Measurements from ENCODE around the gene KRTAP10-1. TPM values are rescaled to one million over a fixed set of nuclear protein-coding genes. Genes with fewer than 3 reads are reported as not detected.
"Not testable (repeated sequence)": the region's sequence is repeated elsewhere in the genome, so short reads cannot be mapped to it uniquely, and the experiment has no call there.

KRTAP10-1 gene
- total and polyA plus RNA-seq, 4 donors: not detected

DNA sequence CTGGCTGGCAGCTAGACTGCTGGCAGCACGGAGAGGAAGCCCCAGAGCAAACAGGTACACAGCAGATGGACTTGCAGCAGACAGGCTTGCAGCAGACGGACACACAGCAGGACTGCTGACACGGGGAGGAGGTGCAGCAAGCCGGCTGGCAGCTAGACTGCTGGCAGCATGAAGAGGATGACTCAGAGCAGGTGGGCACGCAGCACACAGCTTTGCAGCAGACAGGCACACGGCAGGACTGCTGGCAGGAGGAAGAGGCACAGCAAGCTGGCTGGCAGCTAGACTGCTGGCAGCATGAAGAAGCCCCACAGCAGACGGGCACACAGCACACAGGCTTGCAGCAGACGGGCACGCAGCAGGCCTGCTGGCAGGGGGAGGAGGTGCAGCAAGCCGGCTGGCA lies 10.8 kb upstream of the KRTAP10-1 start:
- Histone ChIP-seq H3K27me3 (ENCODE audit: control insufficient read depth, insufficient read depth, low read length) (no peaks in the 10 kb centered on the region), H3K4me3 (ENCODE audit: low read depth, low read length) (no peak overlapping the region), H3K27ac (ENCODE audit: low read depth, low read length) (no peak overlapping the region), H3K36me3 (ENCODE audit: control insufficient read depth, insufficient read depth, low read length) (no peaks in the 10 kb centered on the region), H3K4me1 (ENCODE audit: control insufficient read depth, insufficient read depth, low read length) (peaks cover 2% of the 10 kb centered on the region), H3K9me3 (ENCODE audit: control insufficient read depth, insufficient read depth, low read length) (no peaks in the 10 kb centered on the region)
- 48% methylated on average over 10 of the region's 10 CpGs for WGBS (ENCODE audit: insufficient coverage)
- DNase-seq (ENCODE audit: low read depth in 4 of 6, low spot score in 6 of 6): no peak

DNA sequence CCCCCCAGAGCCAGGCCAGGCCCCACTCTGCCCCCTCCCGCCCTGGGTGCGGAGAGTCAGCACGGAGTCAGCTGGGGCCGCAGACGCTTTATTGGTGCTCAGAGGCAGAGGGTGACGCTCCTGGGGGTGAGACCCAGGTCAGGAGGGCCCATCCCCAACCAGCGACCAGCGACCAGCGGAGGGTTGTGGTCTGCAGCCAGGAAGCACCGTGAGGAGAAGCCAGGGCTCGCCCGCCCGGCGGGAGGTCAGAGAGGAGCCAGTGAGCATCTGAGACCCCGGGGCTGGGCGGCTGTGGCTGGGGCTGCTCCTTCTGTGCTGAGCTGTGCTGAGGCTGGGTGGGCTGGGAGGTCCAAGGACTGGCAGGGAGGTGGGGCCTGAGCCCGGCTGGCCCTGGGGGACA lies 10.3 kb upstream of the KRTAP10-1 start:
- not testable (repeated sequence) for H3K36me3 ChIP-seq (ENCODE audit: control insufficient read depth, insufficient read depth, low read length); DNase-seq (ENCODE audit: low read depth in 4 of 6, low spot score in 6 of 6); H3K4me1 ChIP-seq (ENCODE audit: control insufficient read depth, insufficient read depth, low read length); H3K27ac ChIP-seq (ENCODE audit: low read depth, low read length); H3K27me3 ChIP-seq (ENCODE audit: control insufficient read depth, insufficient read depth, low read length); H3K4me3 ChIP-seq (ENCODE audit: low read depth, low read length); H3K9me3 ChIP-seq (ENCODE audit: control insufficient read depth, insufficient read depth, low read length)
- WGBS (ENCODE audit: insufficient coverage): 58% methylated on average over 14 of the region's 17 CpGs

DNA sequence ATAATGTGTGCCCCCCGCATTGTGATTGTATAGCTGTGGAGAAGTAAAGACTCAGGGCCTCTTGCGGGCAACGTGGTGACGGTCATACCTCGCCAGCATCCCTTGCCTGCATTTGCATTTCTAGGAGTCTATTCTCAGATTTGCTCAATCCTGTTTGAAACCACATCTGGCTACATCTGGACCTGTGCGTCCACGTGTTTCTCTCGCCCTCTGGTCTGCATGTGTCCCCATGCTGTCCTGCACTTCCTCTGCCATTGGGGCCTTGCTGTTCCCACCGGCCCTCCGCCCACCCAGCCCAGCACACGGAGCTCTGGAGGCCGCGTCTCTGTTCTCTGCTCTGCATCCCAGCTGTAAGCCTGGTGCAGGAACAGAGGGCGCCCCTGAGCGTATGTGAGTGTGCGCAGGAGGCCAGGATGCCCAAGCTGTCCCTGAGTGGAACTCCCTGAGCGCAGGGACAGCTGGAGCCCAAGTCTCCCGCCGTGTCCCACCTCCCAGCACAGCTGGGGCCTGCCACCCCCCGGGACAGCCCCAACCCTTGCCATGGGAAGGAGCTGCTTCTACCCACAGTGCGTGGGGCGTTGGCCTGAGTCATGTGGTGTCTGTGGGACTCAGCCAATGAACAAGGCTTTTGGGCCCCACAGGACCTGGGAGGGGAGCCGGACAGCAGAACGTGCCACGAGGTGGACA lies 9.7 kb upstream of the KRTAP10-1 start:
- no peak overlapping the region for H3K27ac ChIP-seq (ENCODE audit: low read depth, low read length)
- H3K9me3 ChIP-seq (ENCODE audit: control insufficient read depth, insufficient read depth, low read length): no peaks in the 10 kb centered on the region
- no peaks in the 10 kb centered on the region for H3K27me3 ChIP-seq (ENCODE audit: control insufficient read depth, insufficient read depth, low read length)
- no peak overlapping the region for H3K4me3 ChIP-seq (ENCODE audit: low read depth, low read length)
- DNase-seq (ENCODE audit: low read depth in 4 of 6, low spot score in 6 of 6): no peak
- 78% methylated on average over 25 of the region's 25 CpGs for WGBS (ENCODE audit: insufficient coverage)
- H3K4me1 ChIP-seq (ENCODE audit: control insufficient read depth, insufficient read depth, low read length): peaks cover 2% of the 10 kb centered on the region
- H3K36me3 ChIP-seq (ENCODE audit: control insufficient read depth, insufficient read depth, low read length): no peaks in the 10 kb centered on the region

DNA sequence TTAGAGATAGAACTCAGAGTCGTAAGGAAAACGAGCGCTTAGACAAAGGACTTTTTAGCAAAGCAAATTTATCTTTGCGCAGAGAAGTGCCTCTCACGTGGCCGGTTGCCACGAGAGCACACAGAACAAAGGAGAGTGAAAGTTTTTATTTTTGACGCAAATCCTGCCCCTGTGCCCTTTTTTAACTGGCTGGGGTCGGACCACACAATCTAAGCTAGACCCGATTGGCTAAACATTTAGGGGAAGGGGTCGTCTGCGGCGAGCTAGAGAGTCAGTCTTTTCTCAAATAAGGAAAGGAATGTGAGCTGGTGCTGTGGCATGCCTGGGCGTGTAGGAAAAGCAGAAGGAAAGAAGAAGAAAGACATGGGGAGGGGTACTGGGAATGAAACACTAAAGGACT lies 8.9 kb upstream of the KRTAP10-1 start:
- Histone ChIP-seq H3K4me3 (ENCODE audit: low read depth, low read length) (no peak overlapping the region), H3K27me3 (ENCODE audit: control insufficient read depth, insufficient read depth, low read length) (no peaks in the 10 kb centered on the region), H3K36me3 (ENCODE audit: control insufficient read depth, insufficient read depth, low read length) (no peaks in the 10 kb centered on the region), H3K27ac (ENCODE audit: low read depth, low read length) (no peak overlapping the region), H3K9me3 (ENCODE audit: control insufficient read depth, insufficient read depth, low read length) (no peaks in the 10 kb centered on the region), H3K4me1 (ENCODE audit: control insufficient read depth, insufficient read depth, low read length) (peaks cover 2% of the 10 kb centered on the region)
- peak in 2 of 6 donors; percentile 13 to 21 for DNase-seq (ENCODE audit: low read depth in 4 of 6, low spot score in 6 of 6)
- 30% methylated on average over 14 of the region's 14 CpGs for WGBS (ENCODE audit: insufficient coverage)

DNA sequence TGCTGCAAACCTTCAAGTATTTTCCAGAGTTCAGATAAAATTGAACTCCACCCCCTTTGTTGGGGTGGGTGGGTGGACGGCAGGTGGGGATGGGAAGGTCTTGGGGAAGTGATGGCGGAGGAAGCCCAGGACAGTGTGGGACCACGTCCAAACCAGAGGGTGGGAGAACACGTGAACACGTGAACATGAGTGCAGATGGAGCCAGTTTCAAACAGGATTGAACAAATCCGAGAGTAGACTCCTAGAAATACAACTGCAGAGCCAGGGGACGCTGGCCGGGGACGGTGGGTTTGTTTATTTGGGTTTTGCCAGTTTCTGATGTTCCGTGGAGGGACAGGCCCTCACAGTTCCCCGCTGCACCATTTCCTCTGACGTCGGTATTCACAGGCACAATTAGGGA lies 8.4 kb upstream of the KRTAP10-1 start:
- 76% methylated on average over 12 of the region's 13 CpGs for WGBS (ENCODE audit: insufficient coverage)

DNA sequence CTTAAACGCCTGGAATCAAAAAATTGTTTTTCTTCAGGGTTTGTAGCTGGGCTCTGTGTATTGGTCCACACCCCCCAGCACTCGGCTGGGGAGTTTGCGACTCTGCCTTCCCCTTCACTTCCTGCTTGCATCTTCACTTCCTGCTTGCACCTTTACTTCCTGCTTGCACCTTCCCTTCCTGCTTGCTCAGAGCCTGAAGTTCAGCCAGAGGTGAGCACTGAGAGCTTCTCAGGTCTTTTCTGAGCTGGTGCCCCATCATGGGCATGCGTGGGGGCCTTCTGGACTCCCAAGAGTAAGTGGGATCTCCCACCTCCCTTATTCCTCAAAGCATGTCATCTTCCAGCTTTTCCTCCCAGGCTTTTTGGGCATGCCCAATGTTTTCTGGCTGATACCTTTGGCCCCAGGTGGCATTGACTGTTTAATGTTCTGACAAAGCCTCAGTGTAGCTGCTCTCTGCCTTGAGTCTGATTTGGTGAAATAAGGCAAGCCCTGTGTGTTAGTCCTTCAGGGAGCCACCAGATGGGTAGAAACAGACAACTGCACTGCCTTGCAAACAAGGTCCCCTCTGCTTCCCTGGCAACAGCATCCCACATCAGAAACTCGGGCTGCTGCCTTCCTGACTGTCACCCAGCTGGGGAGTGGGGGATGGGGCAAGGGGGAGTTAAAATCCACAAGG lies 7.8 kb upstream of the KRTAP10-1 start:
- H3K27ac ChIP-seq (ENCODE audit: low read depth, low read length): no peak overlapping the region
- 74% methylated on average over 4 of the region's 5 CpGs for WGBS (ENCODE audit: insufficient coverage)
- no peaks in the 10 kb centered on the region for H3K27me3 ChIP-seq (ENCODE audit: control insufficient read depth, insufficient read depth, low read length)
- peak in 1 of 6 donors; percentile 46 for DNase-seq (ENCODE audit: low read depth in 4 of 6, low spot score in 6 of 6)
- no peaks in the 10 kb centered on the region for H3K9me3 ChIP-seq (ENCODE audit: control insufficient read depth, insufficient read depth, low read length)
- H3K36me3 ChIP-seq (ENCODE audit: control insufficient read depth, insufficient read depth, low read length): no peaks in the 10 kb centered on the region
- H3K4me1 ChIP-seq (ENCODE audit: control insufficient read depth, insufficient read depth, low read length): peaks cover 2% of the 10 kb centered on the region
- no peak overlapping the region for H3K4me3 ChIP-seq (ENCODE audit: low read depth, low read length)

More for the DNA sequence above, 8.4 kb upstream of the KRTAP10-1 start:
- H3K27ac ChIP-seq (ENCODE audit: low read depth, low read length): no peak overlapping the region
- no peaks in the 10 kb centered on the region for H3K36me3 ChIP-seq (ENCODE audit: control insufficient read depth, insufficient read depth, low read length)
- no peaks in the 10 kb centered on the region for H3K9me3 ChIP-seq (ENCODE audit: control insufficient read depth, insufficient read depth, low read length)
- H3K4me3 ChIP-seq (ENCODE audit: low read depth, low read length): no peak overlapping the region
- peaks cover 2% of the 10 kb centered on the region for H3K4me1 ChIP-seq (ENCODE audit: control insufficient read depth, insufficient read depth, low read length)
- H3K27me3 ChIP-seq (ENCODE audit: control insufficient read depth, insufficient read depth, low read length): no peaks in the 10 kb centered on the region
- DNase-seq (ENCODE audit: low read depth in 4 of 6, low spot score in 6 of 6): peak in 1 of 6 donors; percentile 6

DNA sequence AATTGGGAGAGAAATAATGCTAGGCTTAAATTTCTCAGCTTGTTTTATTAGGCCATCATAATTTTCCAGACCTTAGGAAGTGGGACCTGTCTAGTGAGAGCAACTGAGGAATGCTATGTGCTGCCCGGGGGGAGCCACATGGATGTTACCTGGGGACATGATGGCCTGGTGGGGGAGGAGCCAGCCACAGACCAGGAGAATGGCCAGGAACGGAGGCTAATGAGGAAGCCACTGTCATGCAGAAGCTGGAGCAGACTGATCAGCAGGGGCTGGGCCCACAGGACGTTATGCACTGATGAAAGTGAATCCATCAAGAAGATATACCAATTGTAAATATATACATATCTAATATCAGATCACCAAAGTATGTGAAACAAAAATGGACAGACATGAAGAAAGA lies 4.6 kb upstream of the KRTAP10-1 start:
- H3K27me3 ChIP-seq (ENCODE audit: control insufficient read depth, insufficient read depth, low read length): no peaks in the 10 kb centered on the region
- peaks cover 2% of the 10 kb centered on the region for H3K4me1 ChIP-seq (ENCODE audit: control insufficient read depth, insufficient read depth, low read length)
- H3K4me3 ChIP-seq (ENCODE audit: low read depth, low read length): no peak overlapping the region
- DNase-seq (ENCODE audit: low read depth in 4 of 6, low spot score in 6 of 6): no peak
- H3K36me3 ChIP-seq (ENCODE audit: control insufficient read depth, insufficient read depth, low read length): no peaks in the 10 kb centered on the region
- no peaks in the 10 kb centered on the region for H3K9me3 ChIP-seq (ENCODE audit: control insufficient read depth, insufficient read depth, low read length)
- H3K27ac ChIP-seq (ENCODE audit: low read depth, low read length): no peak overlapping the region
- 75% methylated on average over 1 of the region's 3 CpGs for WGBS (ENCODE audit: insufficient coverage)

DNA sequence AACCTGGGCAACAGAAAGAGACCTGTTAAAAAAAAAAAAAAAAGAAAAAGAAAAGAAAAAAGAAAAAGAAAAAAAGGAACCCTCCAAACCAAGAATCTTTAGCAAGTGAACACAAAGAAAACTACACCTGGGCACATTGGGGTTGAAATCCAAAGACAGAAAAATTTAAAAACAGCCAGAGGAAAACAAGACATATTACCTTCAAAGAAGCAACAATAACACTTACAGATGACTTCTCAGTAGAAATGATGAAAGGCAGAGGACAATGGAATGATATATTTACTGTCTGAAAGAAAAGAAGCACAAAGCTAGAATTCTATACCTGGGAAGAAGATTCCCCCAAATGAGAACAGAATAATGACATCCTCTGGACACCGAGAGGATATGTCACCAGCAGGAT lies 2.7 kb upstream of the KRTAP10-1 start:
- WGBS (ENCODE audit: insufficient coverage): no CpG with 5 or more reads among the region's 1 CpG
- no peak for DNase-seq (ENCODE audit: low read depth in 4 of 6, low spot score in 6 of 6)
- Histone ChIP-seq H3K4me3 (ENCODE audit: low read depth, low read length) (no peak overlapping the region), H3K27me3 (ENCODE audit: control insufficient read depth, insufficient read depth, low read length) (no peaks in the 10 kb centered on the region), H3K27ac (ENCODE audit: low read depth, low read length) (no peak overlapping the region), H3K9me3 (ENCODE audit: control insufficient read depth, insufficient read depth, low read length) (no peaks in the 10 kb centered on the region), H3K36me3 (ENCODE audit: control insufficient read depth, insufficient read depth, low read length) (no peaks in the 10 kb centered on the region), H3K4me1 (ENCODE audit: control insufficient read depth, insufficient read depth, low read length) (peaks cover 1% of the 10 kb centered on the region)

DNA sequence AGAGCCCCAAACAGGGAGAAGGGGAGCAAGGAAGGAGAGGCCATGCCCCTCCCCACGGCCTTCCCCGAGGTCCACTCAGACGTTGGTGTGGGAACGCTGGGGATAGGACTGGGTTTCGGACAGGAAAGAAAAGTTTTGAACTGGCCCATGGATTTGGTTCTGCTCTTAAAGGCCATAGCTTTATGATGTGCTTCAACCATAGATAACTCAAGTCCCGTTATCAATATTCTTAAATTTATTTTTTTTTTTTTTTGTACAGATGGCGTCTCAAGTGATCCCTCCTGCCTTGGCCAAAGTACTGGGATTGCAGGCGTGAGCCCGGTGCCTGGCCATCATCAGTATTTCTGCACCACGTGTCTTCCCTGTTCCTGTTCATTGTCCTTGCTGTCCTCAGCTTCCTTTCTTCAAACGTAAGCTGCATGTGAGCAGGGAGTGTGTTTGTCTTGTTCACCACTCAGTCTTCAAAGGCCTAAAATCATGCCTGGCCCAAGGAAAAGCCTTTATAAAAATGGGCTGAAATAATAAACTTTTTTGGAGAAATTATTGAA lies 820 bp upstream of the KRTAP10-1 start:
- H3K36me3 ChIP-seq (ENCODE audit: control insufficient read depth, insufficient read depth, low read length): no peaks in the 10 kb centered on the region
- H3K27me3 ChIP-seq (ENCODE audit: control insufficient read depth, insufficient read depth, low read length): no peaks in the 10 kb centered on the region
- 92% methylated on average over 9 of the region's 11 CpGs for WGBS (ENCODE audit: insufficient coverage)
- H3K9me3 ChIP-seq (ENCODE audit: control insufficient read depth, insufficient read depth, low read length): no peaks in the 10 kb centered on the region
- no peak for DNase-seq (ENCODE audit: low read depth in 4 of 6, low spot score in 6 of 6)
- no peaks in the 10 kb centered on the region for H3K4me1 ChIP-seq (ENCODE audit: control insufficient read depth, insufficient read depth, low read length)
- H3K4me3 ChIP-seq (ENCODE audit: low read depth, low read length): no peak overlapping the region
- H3K27ac ChIP-seq (ENCODE audit: low read depth, low read length): no peak overlapping the region

DNA sequence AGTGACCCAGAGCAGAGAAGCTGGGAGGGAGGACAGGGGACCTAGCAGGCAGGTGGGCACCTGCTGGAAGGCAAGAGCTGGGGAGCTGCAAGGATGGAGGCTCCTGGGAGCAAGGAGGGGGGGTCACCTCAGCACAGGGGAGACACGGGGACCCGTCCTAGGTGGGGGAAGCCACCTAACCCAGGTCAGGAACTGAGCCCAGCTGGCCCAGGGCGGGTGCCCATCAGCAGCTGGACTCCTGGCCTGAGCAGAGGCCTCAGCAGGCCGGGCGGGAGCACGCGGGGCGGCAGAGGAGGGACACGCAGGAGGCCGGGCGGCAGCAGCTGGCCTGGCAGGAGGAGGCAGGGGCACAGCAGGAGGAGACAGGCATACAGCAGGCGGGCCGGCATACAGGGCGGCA lies 949 bp downstream of the KRTAP10-1 start:
- H3K9me3 ChIP-seq (ENCODE audit: control insufficient read depth, insufficient read depth, low read length): no peaks in the 10 kb centered on the region
- no peaks in the 10 kb centered on the region for H3K4me1 ChIP-seq (ENCODE audit: control insufficient read depth, insufficient read depth, low read length)
- H3K4me3 ChIP-seq (ENCODE audit: low read depth, low read length): no peak overlapping the region
- H3K27ac ChIP-seq (ENCODE audit: low read depth, low read length): no peak overlapping the region
- WGBS (ENCODE audit: insufficient coverage): 77% methylated on average over 14 of the region's 14 CpGs
- H3K36me3 ChIP-seq (ENCODE audit: control insufficient read depth, insufficient read depth, low read length): no peaks in the 10 kb centered on the region
- DNase-seq (ENCODE audit: low read depth in 4 of 6, low spot score in 6 of 6): no peak
- H3K27me3 ChIP-seq (ENCODE audit: control insufficient read depth, insufficient read depth, low read length): no peaks in the 10 kb centered on the region

Measured in spinal cord (tissue), 10 donors.